HEK293T (cell line): ENCODE data around the gene BCR.

Source experiments
- CTCF ChIA-PET: fragments of 350-600 bp; formaldehyde crosslinking; extraction: SDS; loops from one replicate; lab custom pipeline; 2021; ENCODE audit warnings: antibody characterized with exemption, inconsistent platforms; lab: Yijun Ruan, JAX
- POLR2A ChIA-PET: fragments of 350-600 bp; formaldehyde crosslinking; extraction: SDS; loops from one replicate; lab custom pipeline; 2020; ENCODE audit warnings: antibody characterized with exemption, inconsistent platforms; lab: Yijun Ruan, JAX
- DNase-seq: peaks from one replicate; pipeline ENCODE4 v3.0.0; 2012; ENCODE audit warnings: mixed read lengths; ENCODE audit errors: extremely low spot score
- ARNT ChIP-seq: fragments of 450-650 bp; IDR thresholded peaks from 2 replicates; pipeline ENCODE4 v1.6.1; 2017; ENCODE audit warnings: mild to moderate bottlenecking
- BHLHE40 ChIP-seq: fragments of 450-650 bp; IDR thresholded peaks from 2 replicates; pipeline ENCODE4 v1.6.1; 2016; ENCODE audit warnings: mild to moderate bottlenecking, moderate library complexity, borderline replicate concordance
- CTBP1 ChIP-seq: fragments of 450-650 bp; IDR thresholded peaks from 2 replicates; pipeline ENCODE4 v1.6.1; 2016; ENCODE audit warnings: borderline replicate concordance
- ELF4 ChIP-seq: fragments of 450-650 bp; IDR thresholded peaks from 2 replicates; pipeline ENCODE4 v1.6.1; 2017; ENCODE audit warnings: antibody characterized with exemption
- FOXA1 ChIP-seq: fragments of 450-650 bp; IDR thresholded peaks from 2 replicates; pipeline ENCODE4 v1.6.1; 2016; ENCODE audit warnings: mild to moderate bottlenecking
- FOXK2 ChIP-seq: fragments of 450-650 bp; IDR thresholded peaks from 2 replicates; pipeline ENCODE4 v1.6.1; 2016; ENCODE audit warnings: mild to moderate bottlenecking
- FOXM1 ChIP-seq: fragments of 450-650 bp; IDR thresholded peaks from 2 replicates; pipeline ENCODE4 v1.6.1; 2017; ENCODE audit warnings: mild to moderate bottlenecking, borderline replicate concordance
- HDGF ChIP-seq: fragments of 450-650 bp; IDR thresholded peaks from 2 replicates; pipeline ENCODE4 v1.6.1; 2017; ENCODE audit warnings: antibody characterized with exemption, borderline replicate concordance
- L3MBTL2 ChIP-seq: fragments of 450-650 bp; conservative IDR thresholded peaks from 2 replicates; pipeline ENCODE4 v1.6.1; 2016; ENCODE audit warnings: mild to moderate bottlenecking
- LEF1 ChIP-seq: fragments of 450-650 bp; IDR thresholded peaks from 2 replicates; pipeline ENCODE4 v1.6.1; 2017; ENCODE audit warnings: mild to moderate bottlenecking, borderline replicate concordance
- NFRKB ChIP-seq: fragments of 450-650 bp; IDR thresholded peaks from 2 replicates; pipeline ENCODE4 v1.6.1; 2016; ENCODE audit warnings: mild to moderate bottlenecking, moderate library complexity
- SP1 ChIP-seq: fragments of 450-650 bp; IDR thresholded peaks from 2 replicates; pipeline ENCODE4 v1.6.1; 2017
- SUZ12 ChIP-seq: fragments of 450-650 bp; IDR thresholded peaks from 2 replicates; pipeline ENCODE4 v1.6.1; 2016; ENCODE audit warnings: mild to moderate bottlenecking
- TARDBP ChIP-seq: fragments of 450-650 bp; IDR thresholded peaks from 2 replicates; pipeline ENCODE4 v1.6.1; 2016
- ZNF384 ChIP-seq: fragments of 450-650 bp; IDR thresholded peaks from 2 replicates; pipeline ENCODE4 v1.6.1; 2016
- TF ChIP-seq, protein P1 (sequence below): fragments of 450-650 bp; IDR thresholded peaks from 2 replicates; pipeline ENCODE4 v1.6.1; 2016

BCR gene

DNA sequence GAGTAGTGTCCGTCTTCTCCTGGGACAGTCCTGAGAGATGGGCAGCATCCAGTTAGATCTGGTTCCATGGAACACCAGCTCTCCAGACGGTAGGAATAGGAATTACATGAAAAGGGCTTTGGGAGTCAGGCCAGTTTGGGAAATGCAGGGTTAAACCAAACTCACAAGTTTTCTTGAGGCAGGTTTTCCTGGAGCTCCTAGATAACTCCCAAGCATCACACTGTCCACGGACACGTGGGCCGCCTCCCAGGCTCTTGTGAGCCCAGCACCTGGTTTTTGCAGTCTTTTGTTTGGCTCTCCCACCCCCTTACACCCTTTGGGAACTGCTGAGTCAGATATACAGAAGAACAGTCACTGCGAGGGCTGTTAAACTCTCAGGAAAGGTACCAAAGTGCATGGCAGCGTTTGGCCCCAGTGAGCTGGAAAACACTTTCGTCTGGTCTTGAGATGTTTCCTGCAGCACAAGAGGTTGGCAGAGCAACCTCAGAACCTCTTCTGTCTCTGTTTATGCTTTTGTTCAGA, 90.0 kb downstream of the BCR start:
- DNase-seq: peak; percentile 39
- TF ChIP-seq FOXA1 (no peak), HDGF (no peak), L3MBTL2 (no peak), FOXM1 (no peak), SP1 (no peak), CTBP1 (no peak), TARDBP (no peak), NFRKB (no peak), ZNF384 (no peak)
- TF ChIP-seq, protein P1, sequence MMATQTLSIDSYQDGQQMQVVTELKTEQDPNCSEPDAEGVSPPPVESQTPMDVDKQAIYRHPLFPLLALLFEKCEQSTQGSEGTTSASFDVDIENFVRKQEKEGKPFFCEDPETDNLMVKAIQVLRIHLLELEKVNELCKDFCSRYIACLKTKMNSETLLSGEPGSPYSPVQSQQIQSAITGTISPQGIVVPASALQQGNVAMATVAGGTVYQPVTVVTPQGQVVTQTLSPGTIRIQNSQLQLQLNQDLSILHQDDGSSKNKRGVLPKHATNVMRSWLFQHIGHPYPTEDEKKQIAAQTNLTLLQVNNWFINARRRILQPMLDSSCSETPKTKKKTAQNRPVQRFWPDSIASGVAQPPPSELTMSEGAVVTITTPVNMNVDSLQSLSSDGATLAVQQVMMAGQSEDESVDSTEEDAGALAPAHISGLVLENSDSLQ: no peak
- CTCF ChIA-PET: interaction anchor here (1.8 kb wide), 1 partner anchor 12 kb away, joined by 6 read pairs; no protein-coding TSS in a partner anchor
- POLR2A ChIA-PET: no interaction called here

DNA sequence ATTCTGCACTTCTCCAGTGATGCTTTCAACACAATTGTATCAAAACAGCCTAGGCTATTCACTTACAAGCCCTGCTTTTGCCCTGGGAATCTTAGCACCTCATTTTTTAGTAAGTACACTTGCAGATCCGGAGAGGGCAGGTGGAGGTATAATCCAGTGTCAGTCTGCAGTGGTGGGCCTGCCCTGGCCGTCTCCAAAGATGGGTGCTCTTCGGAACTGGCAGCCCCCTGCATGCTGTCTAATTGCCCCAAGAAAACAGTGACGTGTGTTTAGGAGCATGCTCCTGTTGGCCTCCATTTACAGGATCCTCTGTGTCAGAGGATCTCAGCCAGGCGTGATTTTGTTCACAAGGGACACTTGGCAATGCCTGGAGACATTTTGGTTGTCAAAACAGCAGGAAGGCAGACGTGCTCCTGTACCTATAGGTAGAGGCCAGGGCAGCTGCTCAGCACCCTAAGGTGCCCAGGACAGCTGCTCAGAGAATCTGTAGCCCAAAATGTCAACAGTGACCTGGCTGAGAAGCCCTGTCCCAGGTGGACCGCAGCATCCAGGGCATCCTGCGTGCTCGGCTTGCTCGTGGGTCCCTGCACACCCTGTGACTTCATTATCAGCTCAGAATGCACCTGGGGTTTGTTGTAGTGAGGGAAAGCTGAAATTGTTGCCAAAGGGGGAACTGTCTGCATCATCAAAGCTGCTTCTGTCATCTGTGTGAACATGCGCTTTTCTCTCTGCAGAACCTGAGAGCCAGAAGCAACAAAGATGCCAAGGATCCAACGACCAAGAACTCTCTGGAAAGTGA, 90.7 kb downstream of the BCR start:
- ChIA-PET POLR2A (no interaction called here), CTCF (interaction anchor here (0.7 to 1.8 kb wide), 2 partner anchors 11 to 95 kb away, joined by 6 read pairs; no protein-coding TSS in a partner anchor)
- TF ChIP-seq FOXM1 (no peak), LEF1 (no peak), BHLHE40 (no peak), FOXA1 (no peak), SUZ12 (no peak), HDGF (no peak), SP1 (no peak)
- TF ChIP-seq, protein P1: no peak
- DNase-seq: no peak

DNA sequence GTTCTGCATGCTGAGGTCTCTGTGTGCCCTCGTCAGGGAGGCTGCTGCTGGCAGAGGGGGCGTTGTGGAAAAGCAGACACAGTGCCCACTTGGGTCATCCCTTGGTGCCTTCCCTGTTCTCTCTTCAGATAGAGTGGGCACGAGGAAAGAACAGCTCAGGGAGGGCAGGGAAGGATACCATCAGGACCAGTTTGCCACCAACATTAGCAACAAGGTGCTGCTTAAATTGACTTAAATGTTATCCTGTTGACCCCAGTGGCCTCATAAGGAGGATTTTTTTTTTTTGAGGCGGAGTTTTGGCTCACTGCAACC, 91.2 kb downstream of the BCR start:
- ChIA-PET POLR2A (no interaction called here), CTCF (interaction anchor here (0.7 kb wide), 2 partner anchors 10 to 95 kb away, joined by 3 to 6 read pairs; no protein-coding TSS in a partner anchor)
- TF ChIP-seq FOXM1: no peak
- no peak for TF ChIP-seq FOXK2
- TF ChIP-seq TARDBP: no peak
- TF ChIP-seq ELF4: no peak
- TF ChIP-seq SUZ12: no peak
- no peak for TF ChIP-seq HDGF
- TF ChIP-seq NFRKB: no peak
- no peak for DNase-seq

DNA sequence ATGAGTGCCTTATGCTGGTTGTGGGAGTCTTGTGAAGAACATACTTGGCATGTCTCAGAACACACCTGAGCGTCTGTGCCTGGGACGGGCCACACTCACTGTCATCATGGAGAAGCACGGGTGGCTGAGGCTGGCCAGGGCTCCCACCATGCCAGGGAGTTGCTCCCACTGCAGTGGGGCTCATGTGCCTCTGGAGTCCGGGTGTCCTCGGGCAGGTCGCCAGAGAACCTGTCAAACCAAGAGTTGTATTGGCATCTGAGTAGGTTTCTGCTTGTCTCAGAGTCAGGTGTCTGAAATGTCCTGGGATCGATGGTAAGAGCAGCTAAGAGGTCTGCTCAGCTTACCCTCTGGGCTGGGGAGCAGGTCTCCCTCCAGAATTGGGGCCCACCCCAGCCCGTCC, 92.1 kb downstream of the BCR start:
- TF ChIP-seq ARNT (no peak), FOXM1 (no peak), LEF1 (no peak), L3MBTL2 (no peak), BHLHE40 (no peak), HDGF (no peak), CTBP1 (no peak), SUZ12 (no peak)
- TF ChIP-seq, protein P1: no peak
- ChIA-PET CTCF (interaction anchor here (0.7 kb wide), 1 partner anchor 9 kb away, joined by 3 read pairs; no protein-coding TSS in a partner anchor), POLR2A (no interaction called here)
- no peak for DNase-seq

DNA sequence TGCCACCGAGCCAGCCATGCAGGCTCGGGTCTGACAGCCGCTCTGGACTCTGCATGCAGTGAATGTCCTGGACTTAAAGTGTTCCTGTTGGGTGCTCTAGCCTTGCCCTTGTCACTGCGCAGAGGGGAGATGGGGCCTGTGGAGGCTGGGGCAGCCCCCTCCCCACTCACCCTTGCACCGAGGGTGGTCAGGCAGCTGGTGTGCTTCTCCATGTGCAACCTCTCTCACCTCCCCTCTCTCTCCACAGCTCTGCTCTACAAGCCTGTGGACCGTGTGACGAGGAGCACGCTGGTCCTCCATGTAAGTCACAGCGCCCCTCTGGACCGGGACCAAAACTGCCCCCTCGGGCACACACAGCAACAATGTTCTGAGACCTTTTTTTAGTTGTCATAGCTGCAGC, 92.5 kb downstream of the BCR start:
- DNase-seq: no peak
- POLR2A ChIA-PET: no interaction called here
- TF ChIP-seq BHLHE40: no peak
- no peak for TF ChIP-seq L3MBTL2
- TF ChIP-seq FOXK2: no peak
- TF ChIP-seq, protein P1: no peak
- no peak for TF ChIP-seq FOXA1
- no peak for TF ChIP-seq ZNF384
- no peak for TF ChIP-seq CTBP1
- no peak for TF ChIP-seq NFRKB
- CTCF ChIA-PET: no interaction called here

DNA sequence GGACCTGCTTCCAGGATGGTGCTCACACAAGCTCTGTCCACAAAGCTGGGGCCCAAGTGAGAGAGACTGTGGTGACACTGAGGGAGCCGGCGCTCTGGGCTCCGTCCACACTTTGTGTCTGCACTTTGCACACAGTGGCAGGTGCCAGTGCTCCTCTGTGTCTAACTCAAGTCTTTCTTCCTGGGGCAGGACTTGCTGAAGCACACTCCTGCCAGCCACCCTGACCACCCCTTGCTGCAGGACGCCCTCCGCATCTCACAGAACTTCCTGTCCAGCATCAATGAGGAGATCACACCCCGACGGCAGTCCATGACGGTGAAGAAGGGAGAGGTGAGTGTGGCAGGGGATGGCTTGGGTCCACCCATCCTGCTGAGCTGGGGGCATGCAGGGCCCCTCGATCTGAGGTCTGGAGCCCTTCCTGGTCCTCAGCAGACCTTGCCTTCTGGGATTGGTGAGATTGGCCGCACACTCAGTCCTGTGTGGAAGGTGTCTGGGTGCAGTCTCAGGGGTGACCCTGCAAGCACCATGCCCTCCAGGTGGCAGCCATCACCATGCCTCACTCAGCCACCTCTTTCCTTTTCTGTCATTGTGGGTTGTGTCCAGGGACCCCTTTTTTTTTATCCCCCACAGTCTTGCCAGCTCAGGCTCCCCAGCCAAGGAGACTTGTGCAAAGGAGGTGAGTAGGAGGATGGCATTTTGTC, 93.3 kb downstream of the BCR start:
- ChIA-PET CTCF (no interaction called here), POLR2A (no interaction called here)
- no peak for DNase-seq
- TF ChIP-seq, protein P1: no peak
- TF ChIP-seq CTBP1: no peak
- TF ChIP-seq ZNF384: no peak
- TF ChIP-seq LEF1: no peak
- no peak for TF ChIP-seq ELF4
- no peak for TF ChIP-seq FOXA1
- TF ChIP-seq HDGF: no peak
- no peak for TF ChIP-seq NFRKB
- TF ChIP-seq BHLHE40: no peak
- no peak for TF ChIP-seq FOXM1
- no peak for TF ChIP-seq SUZ12
- TF ChIP-seq ARNT: no peak
